Large intestine (tissue), 3 donors: ENCODE measurements around the gene MSMB. TPM values are rescaled to one million over a fixed set of nuclear protein-coding genes. Genes with fewer than 3 reads are reported as not detected.

Source experiments
- DNase-seq, 2 donors: peaks; one replicate each; pipeline versions ENCODE4 v3.0.0 to v3.0.0-alpha.2; 2013
- H3K27ac ChIP-seq: one replicate; pipeline ENCODE4 v1.5.1; 2013; ENCODE audit warnings: low read length
- H3K27me3 ChIP-seq: 2 replicates; pipeline ENCODE4 v1.6.1; 2013; ENCODE audit warnings: low read length; ENCODE audit not compliant: control insufficient read depth, insufficient read depth
- H3K36me3 ChIP-seq: 2 replicates; pipeline ENCODE4 v1.6.1; 2013; ENCODE audit warnings: low read length; ENCODE audit not compliant: control insufficient read depth, insufficient read depth
- H3K4me1 ChIP-seq: one replicate; pipeline ENCODE4 v1.6.1; 2013; ENCODE audit warnings: low read length; ENCODE audit not compliant: control insufficient read depth, insufficient read depth
- H3K4me3 ChIP-seq: one replicate; pipeline ENCODE4 v1.5.1; 2013; ENCODE audit warnings: low read length
- H3K9me3 ChIP-seq: one replicate; pipeline ENCODE4 v1.6.1; 2013; ENCODE audit warnings: mild to moderate bottlenecking, low read depth, low read length, moderate library complexity; ENCODE audit not compliant: control insufficient read depth
- WGBS: methylation state at CpG from one replicate; pipeline ENCODE4 v1.1.5; 2013; ENCODE audit warnings: low lambda C conversion rate; ENCODE audit not compliant: insufficient coverage; 5-methylcytosine and 5-hydroxymethylcytosine counted together
- polyA plus RNA-seq: library from polyadenylated mRNA; unstranded; fragments of 120-200 nt; gene quantifications from one replicate; pipeline ENCODE4 v1.2.1, GENCODE V29; 2013

MSMB gene
- polyA plus RNA-seq, 1 donor: 0.25 TPM

GRCh38 chr10:46084321-46085165 is 38.5 kb upstream of the MSMB start:
- DNase-seq: no peak
- WGBS: no CpG with 5 or more reads among the region's 12 CpGs
- Histone ChIP-seq H3K9me3 (no peaks in the 10 kb centered on the region), H3K27ac (no peak overlapping the region), H3K27me3 (no peaks in the 10 kb centered on the region), H3K4me3 (no peak overlapping the region), H3K36me3 (no peaks in the 10 kb centered on the region), H3K4me1 (no peaks in the 10 kb centered on the region)

GRCh38 chr10:46080886-46081285 is 34.8 kb upstream of the MSMB start:
- WGBS: 100% methylated on average over 1 of the region's 2 CpGs
- no peak overlapping the region for H3K4me3 ChIP-seq
- DNase-seq: no peak
- H3K36me3 ChIP-seq: no peaks in the 10 kb centered on the region
- H3K27me3 ChIP-seq: no peaks in the 10 kb centered on the region
- no peaks in the 10 kb centered on the region for H3K9me3 ChIP-seq
- no peak overlapping the region for H3K27ac ChIP-seq
- no peaks in the 10 kb centered on the region for H3K4me1 ChIP-seq

- H3K4me3 ChIP-seq: no peak overlapping the region
Measured at GRCh38 chr10:46079831-46080585, 33.9 kb upstream of the MSMB start.

GRCh38 chr10:46077731-46078413 is 31.8 kb upstream of the MSMB start:
- WGBS: no CpG with 5 or more reads among the region's 5 CpGs
- Histone ChIP-seq H3K27me3 (no peaks in the 10 kb centered on the region), H3K36me3 (no peaks in the 10 kb centered on the region), H3K4me3 (no peak overlapping the region), H3K27ac (no peak overlapping the region), H3K9me3 (no peaks in the 10 kb centered on the region), H3K4me1 (no peaks in the 10 kb centered on the region)
- no peak for DNase-seq

More at GRCh38 chr10:46079831-46080585, 33.9 kb upstream of the MSMB start:
- Histone ChIP-seq H3K4me1 (no peaks in the 10 kb centered on the region), H3K27me3 (no peaks in the 10 kb centered on the region), H3K36me3 (no peaks in the 10 kb centered on the region), H3K27ac (no peak overlapping the region), H3K9me3 (no peaks in the 10 kb centered on the region)
- DNase-seq: no peak
- WGBS: 80% methylated on average over 1 of the region's 4 CpGs

GRCh38 chr10:46077141-46077554 is 31.1 kb upstream of the MSMB start:
- Histone ChIP-seq H3K36me3 (no peaks in the 10 kb centered on the region), H3K9me3 (no peaks in the 10 kb centered on the region), H3K4me1 (no peaks in the 10 kb centered on the region), H3K27me3 (no peaks in the 10 kb centered on the region), H3K4me3 (no peak overlapping the region), H3K27ac (no peak overlapping the region)
- 100% methylated on average over 1 of the region's 4 CpGs for WGBS
- no peak for DNase-seq

GRCh38 chr10:46075869-46076268 is 29.8 kb upstream of the MSMB start:
- 40% methylated on average over 1 of the region's 3 CpGs for WGBS
- Histone ChIP-seq H3K27ac (no peak overlapping the region), H3K9me3 (no peaks in the 10 kb centered on the region), H3K4me3 (no peak overlapping the region), H3K4me1 (no peaks in the 10 kb centered on the region), H3K36me3 (no peaks in the 10 kb centered on the region), H3K27me3 (no peaks in the 10 kb centered on the region)
- no peak for DNase-seq

GRCh38 chr10:46074196-46074946 is 28.3 kb upstream of the MSMB start:
- H3K27ac ChIP-seq: no peak overlapping the region
- no peaks in the 10 kb centered on the region for H3K9me3 ChIP-seq
- H3K27me3 ChIP-seq: no peaks in the 10 kb centered on the region
- WGBS: no CpG with 5 or more reads among the region's 4 CpGs
- DNase-seq: no peak
- no peaks in the 10 kb centered on the region for H3K36me3 ChIP-seq
- H3K4me3 ChIP-seq: no peak overlapping the region
- no peaks in the 10 kb centered on the region for H3K4me1 ChIP-seq

- Histone ChIP-seq H3K4me1 (no peaks in the 10 kb centered on the region), H3K27ac (no peak overlapping the region), H3K27me3 (no peaks in the 10 kb centered on the region), H3K9me3 (no peaks in the 10 kb centered on the region), H3K36me3 (no peaks in the 10 kb centered on the region), H3K4me3 (no peak overlapping the region)
- no peak for DNase-seq
- no CpG with 5 or more reads among the region's 1 CpG for WGBS
Measured at GRCh38 chr10:46073564-46073963, 27.5 kb upstream of the MSMB start.

GRCh38 chr10:46070749-46071148 is 24.7 kb upstream of the MSMB start:
- 74% methylated on average over 3 of the region's 6 CpGs for WGBS
- Histone ChIP-seq H3K4me3 (no peak overlapping the region), H3K4me1 (no peaks in the 10 kb centered on the region), H3K27me3 (no peaks in the 10 kb centered on the region), H3K27ac (no peak overlapping the region), H3K9me3 (no peaks in the 10 kb centered on the region), H3K36me3 (no peaks in the 10 kb centered on the region)
- DNase-seq: no peak
